Fibroblast of pulmonary artery (primary cell): ENCODE results near the gene SMIM1.

Source experiments
- DNase-seq: peaks from one replicate; pipeline ENCODE4 v3.0.0-alpha.2; 2010; ENCODE audit warnings: low read depth
- H3K4me3 ChIP-seq: replicated peaks from 2 replicates; pipeline ENCODE4 v1.5.1; 2011; ENCODE audit warnings: low read depth, mild to moderate bottlenecking, control low read depth, low read length, moderate library complexity
- TF ChIP-seq, protein P1 (sequence below): IDR thresholded peaks from 2 replicates; pipeline ENCODE4 v1.5.1; 2011; ENCODE audit warnings: mild to moderate bottlenecking, control low read depth, low read length, inconsistent platforms; ENCODE audit errors: missing control alignments

Gene SMIM1

GRCh38 chr1:3819771-3820200, 47.2 kb downstream of the SMIM1 start:
- DNase-seq: no peak
- TF ChIP-seq, protein P1, sequence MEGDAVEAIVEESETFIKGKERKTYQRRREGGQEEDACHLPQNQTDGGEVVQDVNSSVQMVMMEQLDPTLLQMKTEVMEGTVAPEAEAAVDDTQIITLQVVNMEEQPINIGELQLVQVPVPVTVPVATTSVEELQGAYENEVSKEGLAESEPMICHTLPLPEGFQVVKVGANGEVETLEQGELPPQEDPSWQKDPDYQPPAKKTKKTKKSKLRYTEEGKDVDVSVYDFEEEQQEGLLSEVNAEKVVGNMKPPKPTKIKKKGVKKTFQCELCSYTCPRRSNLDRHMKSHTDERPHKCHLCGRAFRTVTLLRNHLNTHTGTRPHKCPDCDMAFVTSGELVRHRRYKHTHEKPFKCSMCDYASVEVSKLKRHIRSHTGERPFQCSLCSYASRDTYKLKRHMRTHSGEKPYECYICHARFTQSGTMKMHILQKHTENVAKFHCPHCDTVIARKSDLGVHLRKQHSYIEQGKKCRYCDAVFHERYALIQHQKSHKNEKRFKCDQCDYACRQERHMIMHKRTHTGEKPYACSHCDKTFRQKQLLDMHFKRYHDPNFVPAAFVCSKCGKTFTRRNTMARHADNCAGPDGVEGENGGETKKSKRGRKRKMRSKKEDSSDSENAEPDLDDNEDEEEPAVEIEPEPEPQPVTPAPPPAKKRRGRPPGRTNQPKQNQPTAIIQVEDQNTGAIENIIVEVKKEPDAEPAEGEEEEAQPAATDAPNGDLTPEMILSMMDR: no peak
- H3K4me3 ChIP-seq: no peak overlapping the region

DNA sequence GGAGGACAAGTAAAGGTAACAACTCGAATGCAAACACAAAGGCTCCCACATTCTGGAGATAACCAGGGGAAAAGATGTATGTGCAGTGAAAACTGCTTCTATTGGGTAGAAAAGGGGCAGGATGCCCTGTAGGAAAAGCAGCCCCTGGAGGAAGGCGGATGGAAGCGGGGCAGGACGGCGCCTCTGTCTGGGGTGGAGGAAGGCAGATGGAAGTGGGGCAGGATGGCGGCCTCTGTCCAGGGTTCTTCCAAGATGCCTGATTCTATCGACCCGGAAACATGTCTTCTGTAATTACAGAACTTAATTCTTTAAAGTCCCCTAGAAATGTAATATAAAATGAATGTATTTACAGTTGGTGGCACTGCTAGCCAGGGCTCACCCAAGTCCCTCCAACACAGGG, 47.8 kb downstream of the SMIM1 start:
- H3K4me3 ChIP-seq: no peak overlapping the region
- DNase-seq: no peak
- TF ChIP-seq, protein P1: no peak

- TF ChIP-seq, protein P1: no peak
- no peak for DNase-seq
Measured at GRCh38 chr1:3821004-3821403, 48.5 kb downstream of the SMIM1 start.

GRCh38 chr1:3821447-3821846, 48.9 kb downstream of the SMIM1 start:
- no peak for DNase-seq
- TF ChIP-seq, protein P1: no peak
- no peak overlapping the region for H3K4me3 ChIP-seq

More at GRCh38 chr1:3821004-3821403, 48.5 kb downstream of the SMIM1 start:
- H3K4me3 ChIP-seq: no peak overlapping the region

DNA sequence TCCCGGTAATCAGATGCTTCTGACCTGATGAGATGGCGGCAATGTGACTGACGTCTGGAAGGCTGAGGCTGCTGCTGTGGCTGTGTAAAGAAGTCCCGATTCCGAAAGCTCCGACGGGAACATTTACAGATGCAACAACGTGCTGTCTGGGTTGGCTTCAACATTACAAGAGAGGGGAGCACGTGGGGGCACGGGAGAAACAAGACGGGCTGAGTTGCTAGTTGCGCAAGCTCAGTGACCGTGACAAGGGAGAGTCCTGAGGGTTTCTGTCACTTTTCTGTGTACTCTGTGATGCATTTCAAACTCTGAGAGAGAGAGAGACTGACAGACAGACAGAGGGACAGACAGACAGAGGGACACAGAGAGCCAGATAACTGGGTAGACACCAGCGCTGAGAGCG, 49.4 kb downstream of the SMIM1 start:
- no peak overlapping the region for H3K4me3 ChIP-seq
- no peak for DNase-seq
- TF ChIP-seq, protein P1: no peak

- DNase-seq: no peak
- H3K4me3 ChIP-seq: no peak overlapping the region
- TF ChIP-seq, protein P1: no peak
Measured at GRCh38 chr1:3822421-3822820, 49.9 kb downstream of the SMIM1 start.

GRCh38 chr1:3824650-3825049, 52.1 kb downstream of the SMIM1 start:
- DNase-seq: no peak
- TF ChIP-seq, protein P1: no peak
- no peak overlapping the region for H3K4me3 ChIP-seq
